PC-9 (cell line): ENCODE data around the gene ZNF469.

Experiments
- CTCF ChIP-seq: fragments of 200-600 bp; sonication (generic); conservative IDR thresholded peaks from 2 replicates; pipeline ENCODE4 v1.6.1; 2017; ENCODE audit warnings: mixed run types, antibody characterized with exemption, mild to moderate bottlenecking, moderate library complexity
- EZH2 ChIP-seq: fragments of 200-600 bp; sonication (generic); IDR thresholded peaks from 2 replicates; pipeline ENCODE4 v1.8.0; 2017; ENCODE audit warnings: antibody characterized with exemption, low read depth

- TF ChIP-seq CTCF (no peak), EZH2 (no peak)
Measured at GRCh38 chr16:88407042-88407420, 24.3 kb downstream of the ZNF469 start.
